Memory B cell (primary cell): Measurements from ENCODE around the gene GPR156.
"Not testable (repeated sequence)": the region's sequence is repeated elsewhere in the genome, so short reads cannot be mapped to it uniquely, and the experiment has no call there.

Experiments used
- ATAC-seq: fragments of 150-1000 bp; cut with Tn5 transposase; 2 replicates; pipeline ENCODE4 v1.10.0; 2021; ENCODE audit warnings: low read depth, mild to moderate bottlenecking, moderate library complexity
- DNase-seq, 2 donors: peaks; one replicate each; pipeline ENCODE4 v3.0.0; 2022; ENCODE audit warnings: low spot score in 2 of 2
- H3K27ac Mint-ChIP-seq: one replicate; pipeline ENCODE4 v1.8.0; 2022; ENCODE audit warnings: mild to moderate bottlenecking, moderate library complexity, mixed read lengths
- H3K27me3 Mint-ChIP-seq: one replicate; pipeline ENCODE4 v1.8.0; 2022; ENCODE audit warnings: mixed read lengths
- H3K36me3 Mint-ChIP-seq: one replicate; pipeline ENCODE4 v1.8.0; 2022; ENCODE audit warnings: mild to moderate bottlenecking, mixed read lengths
- H3K4me1 Mint-ChIP-seq: one replicate; pipeline ENCODE4 v1.8.0; 2022; ENCODE audit warnings: mixed read lengths
- H3K4me3 Mint-ChIP-seq: one replicate; pipeline ENCODE4 v1.8.0; 2022; ENCODE audit warnings: mild to moderate bottlenecking, moderate library complexity, mixed read lengths
- H3K9me3 Mint-ChIP-seq: one replicate; pipeline ENCODE4 v1.8.0; 2022; ENCODE audit warnings: mixed read lengths

The GPR156 gene

DNA sequence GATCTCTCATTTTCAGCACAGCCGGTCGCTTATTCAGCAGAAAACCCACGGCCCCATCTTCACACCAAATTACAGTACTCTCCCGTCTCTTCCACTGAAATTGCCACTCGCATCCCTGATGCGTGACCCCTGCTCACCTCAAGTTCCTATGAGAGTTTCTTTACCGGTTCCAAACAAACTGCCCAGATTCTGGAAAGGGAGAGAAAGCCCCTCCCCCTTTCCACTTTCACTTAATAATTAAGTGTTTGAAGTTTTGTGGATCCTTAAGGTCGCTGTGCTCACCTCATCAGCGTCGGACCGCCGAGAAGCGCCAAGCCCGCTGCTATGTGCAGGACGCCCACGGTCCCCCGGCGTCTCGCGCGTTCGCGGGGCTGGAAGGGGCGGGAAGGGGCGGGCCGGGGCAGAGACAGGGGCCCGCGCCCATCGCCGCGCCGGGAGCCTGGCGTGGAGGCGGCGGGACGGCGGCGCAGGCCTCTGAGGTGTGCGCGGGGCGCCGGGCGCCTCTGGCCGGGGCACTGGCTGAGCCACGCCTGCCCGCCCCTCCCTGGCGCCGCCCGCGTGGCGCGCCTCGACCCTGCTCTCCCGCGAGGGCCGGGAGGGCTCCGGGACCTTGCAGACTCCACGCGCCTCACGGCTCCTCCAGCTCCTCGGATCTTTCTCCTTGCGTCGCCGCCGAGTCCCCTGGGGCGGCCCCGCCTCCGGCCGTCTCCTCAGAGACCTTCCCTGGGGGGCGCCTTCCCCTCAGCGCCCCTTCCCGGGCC, at the start of gene GPR156:
Gene GPR156, minus strand, starts transcription at position 476 of the 761 bp plus-strand sequence. CDS start 41,124 bp downstream, outside the sequence.
- H3K9me3 Mint-ChIP-seq: no peaks in the 10 kb centered on the region
- H3K4me3 Mint-ChIP-seq: peak within 1 kb of the TSS; percentile 15
- DNase-seq (no peak), ATAC-seq (no peak)
- no peak within 1 kb of the TSS for H3K27ac Mint-ChIP-seq
- H3K4me1 Mint-ChIP-seq: peaks cover 2% of the 10 kb centered on the region
- peaks cover 28% of the 10 kb centered on the region for H3K27me3 Mint-ChIP-seq
- no peaks in the 10 kb centered on the region for H3K36me3 Mint-ChIP-seq

DNA sequence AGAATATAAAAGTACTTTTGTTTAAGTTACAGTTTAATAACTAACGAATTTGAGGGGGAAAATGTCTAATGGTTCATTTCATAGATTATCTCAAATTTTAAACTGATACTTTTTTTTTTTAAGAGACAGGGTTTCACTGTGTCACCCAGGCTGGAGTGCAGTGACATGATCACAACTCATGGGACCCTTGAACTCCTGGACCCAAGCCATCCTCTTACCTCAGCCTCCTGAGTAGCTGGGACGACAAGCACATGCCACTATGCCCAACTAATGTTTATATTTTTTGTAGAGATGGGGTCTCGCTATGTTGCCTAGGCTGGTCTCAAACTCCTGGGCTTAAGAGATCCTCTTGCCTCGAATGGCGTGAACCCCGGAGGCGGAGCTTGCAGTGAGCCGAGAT, 47.6 kb upstream of the GPR156 start:
- Mint-ChIP-seq H3K36me3 (peaks cover 20% of the 10 kb centered on the region), H3K27ac (no peak overlapping the region), H3K9me3 (no peaks in the 10 kb centered on the region), H3K27me3 (no peaks in the 10 kb centered on the region), H3K4me3 (no peak overlapping the region), H3K4me1 (peaks cover 5% of the 10 kb centered on the region)
- no peak for ATAC-seq
- DNase-seq: no peak

DNA sequence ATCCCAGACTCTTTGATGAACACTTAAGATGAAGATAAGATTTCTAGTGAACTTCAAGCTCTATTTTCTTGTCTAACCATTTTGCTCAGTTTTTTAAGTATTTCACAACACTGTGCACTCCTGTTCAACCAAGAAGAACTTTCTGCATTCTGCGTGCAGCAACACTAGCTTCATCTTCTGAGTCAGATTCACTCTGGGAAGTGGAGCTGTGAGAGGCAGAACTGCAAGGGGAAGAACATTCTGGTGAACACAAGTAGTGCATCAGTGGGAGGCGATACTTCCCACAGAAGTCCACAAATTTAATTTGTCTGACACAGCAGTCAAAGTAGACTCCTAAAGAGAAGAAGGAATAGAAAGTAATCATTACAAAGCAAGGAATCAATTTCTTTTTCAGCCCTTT, 46.1 kb upstream of the GPR156 start:
- H3K36me3 Mint-ChIP-seq: peaks cover 18% of the 10 kb centered on the region

DNA sequence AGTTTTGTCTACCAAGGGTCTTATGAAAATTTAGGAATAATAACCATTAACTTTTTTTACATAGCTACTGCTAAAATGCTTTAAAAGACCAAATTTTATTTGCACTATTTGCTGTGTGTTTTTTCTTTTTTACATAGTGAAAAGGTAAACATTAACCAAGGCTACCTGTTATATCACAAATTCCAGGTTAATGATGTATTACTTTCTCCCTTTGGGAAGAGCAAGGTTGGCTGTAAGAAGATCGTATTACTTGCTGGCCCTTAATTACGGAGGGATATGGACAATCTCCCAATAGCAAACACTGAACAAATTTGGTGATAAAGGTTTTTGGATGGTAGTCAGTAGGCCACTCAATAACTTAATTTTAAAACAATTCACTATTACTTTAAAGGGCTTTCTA, 41.8 kb upstream of the GPR156 start:
- Mint-ChIP-seq H3K27me3 (no peaks in the 10 kb centered on the region), H3K36me3 (peaks cover 19% of the 10 kb centered on the region), H3K9me3 (peaks cover 1% of the 10 kb centered on the region), H3K27ac (no peak overlapping the region), H3K4me1 (peaks cover 2% of the 10 kb centered on the region), H3K4me3 (no peak overlapping the region)
- DNase-seq: no peak
- ATAC-seq: no peak

More for the DNA sequence above, 46.1 kb upstream of the GPR156 start:
- Mint-ChIP-seq H3K27me3 (no peaks in the 10 kb centered on the region), H3K9me3 (no peaks in the 10 kb centered on the region), H3K4me1 (peaks cover 2% of the 10 kb centered on the region), H3K27ac (no peak overlapping the region), H3K4me3 (no peak overlapping the region)
- ATAC-seq (no peak), DNase-seq (no peak)

DNA sequence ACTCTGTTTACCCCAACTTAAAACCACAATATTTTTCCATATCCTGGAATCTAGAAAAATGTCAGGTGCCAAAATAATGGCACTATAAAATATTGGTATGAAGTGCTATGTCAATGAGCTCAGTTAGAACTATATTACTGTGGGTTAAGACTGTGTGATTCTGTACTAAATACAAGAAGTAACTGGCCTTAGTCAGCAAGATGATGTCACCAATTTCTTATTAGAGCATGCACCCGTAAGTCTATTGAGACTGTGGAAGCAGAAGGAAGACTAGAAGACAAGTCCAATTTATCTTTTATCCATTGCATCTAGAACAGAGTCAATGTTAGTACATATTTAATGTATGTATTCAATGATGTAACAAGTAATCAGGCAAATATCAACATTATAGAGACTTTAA, 39.2 kb upstream of the GPR156 start:
- DNase-seq (no peak), ATAC-seq (no peak)
- Mint-ChIP-seq H3K9me3 (peaks cover 3% of the 10 kb centered on the region), H3K27ac (no peak overlapping the region), H3K4me1 (peaks cover 2% of the 10 kb centered on the region), H3K27me3 (no peaks in the 10 kb centered on the region), H3K36me3 (peaks cover 18% of the 10 kb centered on the region), H3K4me3 (no peak overlapping the region)

DNA sequence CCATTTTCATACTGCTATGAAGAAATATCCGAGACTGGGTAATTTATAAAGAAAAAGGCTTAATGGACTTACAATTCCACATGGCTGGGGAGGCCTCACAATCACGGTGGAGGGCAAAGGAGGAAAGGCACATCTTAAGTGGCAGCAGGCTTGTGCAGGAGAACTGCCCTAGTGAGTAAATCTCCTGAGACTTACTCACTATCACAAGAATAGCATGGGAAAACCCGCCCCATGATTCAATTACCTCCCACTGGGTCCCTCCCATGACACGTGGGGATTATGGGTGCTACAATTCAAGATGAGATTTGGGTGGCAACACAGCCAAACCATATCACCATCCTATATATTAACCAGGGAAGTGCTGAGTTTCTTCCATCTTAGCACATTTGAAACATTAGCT, 38.7 kb upstream of the GPR156 start:
- not testable (repeated sequence) for H3K9me3 Mint-ChIP-seq, H3K4me1 Mint-ChIP-seq, H3K27me3 Mint-ChIP-seq, DNase-seq, H3K4me3 Mint-ChIP-seq, ATAC-seq, H3K27ac Mint-ChIP-seq
- H3K36me3 Mint-ChIP-seq: peaks cover 20% of the 10 kb centered on the region

DNA sequence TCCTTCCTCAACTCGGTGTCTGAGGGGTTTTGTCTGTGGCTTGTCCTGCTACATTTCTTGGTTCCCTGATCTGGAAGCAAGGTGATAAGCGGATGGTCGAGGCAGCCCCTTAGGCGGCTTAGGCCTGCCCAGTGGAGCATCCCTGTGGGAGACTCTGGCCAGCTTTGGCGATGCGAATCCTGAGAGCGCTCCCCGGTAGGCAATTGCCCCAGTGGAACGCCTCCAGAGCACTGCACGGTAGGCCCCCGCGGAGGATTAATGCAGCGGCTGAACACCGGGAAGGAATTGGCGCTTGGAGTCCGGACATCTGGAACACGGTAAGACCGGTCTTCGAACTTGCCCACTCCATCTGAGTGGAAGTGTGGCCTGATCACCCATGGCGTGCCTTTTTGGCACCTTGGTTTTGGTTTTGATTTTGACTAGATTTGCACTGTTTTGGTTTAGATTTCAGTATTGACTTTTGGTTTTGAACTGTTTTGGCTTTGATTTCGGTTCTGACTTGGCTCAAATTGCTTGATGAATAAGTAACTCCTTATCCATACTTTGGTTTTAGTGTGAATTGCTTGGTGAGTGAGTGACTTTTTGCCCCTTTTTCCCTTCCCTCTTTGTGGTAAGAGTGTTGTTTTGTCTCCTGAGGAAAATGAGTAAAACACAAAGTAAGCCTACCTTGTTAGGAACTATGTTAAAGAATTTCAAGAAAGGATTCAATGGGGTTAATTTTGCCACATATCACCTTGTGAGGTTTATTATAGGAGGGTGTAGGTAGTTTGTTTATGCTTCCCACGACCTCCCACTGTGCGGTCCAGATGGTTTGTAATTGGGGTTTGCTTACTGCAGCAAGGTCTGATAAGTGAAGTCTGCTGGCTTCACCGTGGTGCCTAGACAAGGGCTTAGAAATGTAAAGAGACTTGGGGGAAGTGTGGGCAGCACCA, 27.1 kb upstream of the GPR156 start:
- Mint-ChIP-seq H3K9me3 (peaks cover 10% of the 10 kb centered on the region), H3K27me3 (no peaks in the 10 kb centered on the region), H3K4me1 (no peaks in the 10 kb centered on the region), H3K4me3 (no peak overlapping the region), H3K36me3 (peaks cover 22% of the 10 kb centered on the region), H3K27ac (no peak overlapping the region)
- DNase-seq (no peak), ATAC-seq (no peak)

DNA sequence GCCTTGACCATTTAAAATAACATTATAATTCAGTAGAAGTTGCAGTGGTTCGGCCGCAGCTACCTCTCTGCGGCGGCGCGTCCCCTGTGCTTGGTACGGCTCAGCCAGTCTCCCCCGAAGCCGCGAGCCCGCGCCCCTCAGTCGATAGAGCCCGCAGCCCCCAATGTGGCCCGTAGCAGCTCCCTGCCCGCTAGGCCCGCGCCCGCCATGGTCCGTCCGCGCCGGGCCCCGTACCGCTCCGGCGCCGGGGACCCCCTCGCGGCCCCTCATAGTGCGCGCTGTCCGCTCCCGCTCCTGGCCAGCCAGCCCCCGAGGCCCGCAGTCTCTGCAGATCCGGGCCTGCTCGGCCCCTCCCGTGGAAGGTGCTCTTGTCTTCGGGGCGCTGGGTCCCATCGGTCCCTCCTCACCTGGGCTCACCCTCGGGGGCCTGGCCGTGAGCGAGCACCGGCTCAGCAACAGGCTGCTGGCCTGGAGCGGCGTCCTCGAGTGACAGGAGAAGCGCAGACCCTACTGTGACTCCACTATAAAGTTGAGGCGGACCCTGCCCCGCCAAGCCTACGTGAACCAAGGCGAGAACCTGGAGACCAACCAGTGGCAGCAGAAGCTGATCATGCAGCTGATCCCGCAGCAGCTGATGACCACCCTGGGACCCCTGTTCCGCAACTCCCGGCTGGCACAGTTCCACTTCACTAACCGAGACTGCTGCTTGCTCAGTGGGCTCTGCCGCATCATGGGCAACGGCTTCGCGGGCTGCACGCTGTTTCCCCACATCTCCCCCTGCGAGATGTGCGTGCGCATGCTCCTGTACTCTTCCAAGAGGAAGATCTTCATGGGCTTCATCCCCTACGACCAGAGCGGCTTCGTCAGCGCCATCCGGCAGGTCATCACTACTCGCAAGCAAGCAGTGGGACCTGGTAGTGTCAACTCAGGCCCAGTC, 21.8 kb upstream of the GPR156 start:
- Mint-ChIP-seq H3K4me1 (no peaks in the 10 kb centered on the region), H3K36me3 (no peaks in the 10 kb centered on the region), H3K27ac (no peak overlapping the region), H3K27me3 (no peaks in the 10 kb centered on the region), H3K4me3 (no peak overlapping the region), H3K9me3 (no peaks in the 10 kb centered on the region)
- ATAC-seq (no peak), DNase-seq (no peak)

DNA sequence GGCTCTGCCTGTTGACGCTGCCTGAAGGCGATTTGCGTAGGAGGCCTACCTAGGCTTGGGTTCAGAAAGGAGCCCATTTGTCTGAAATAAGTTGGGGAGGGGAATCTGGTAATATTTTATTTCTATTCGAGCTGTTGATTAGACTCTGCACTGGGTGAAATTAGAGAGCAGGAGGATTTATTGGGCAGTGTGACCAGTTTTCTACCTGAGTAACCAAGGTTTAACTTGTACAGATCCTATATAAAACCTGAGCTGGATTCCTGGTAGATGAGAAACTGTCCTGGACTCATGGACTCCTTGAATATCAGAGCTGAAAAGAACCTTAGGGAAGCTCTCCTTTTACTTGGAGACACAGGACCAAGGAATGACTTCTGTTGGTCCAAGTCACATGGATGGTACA, 19.6 kb upstream of the GPR156 start:
- no peak for DNase-seq
- ATAC-seq: no peak

DNA sequence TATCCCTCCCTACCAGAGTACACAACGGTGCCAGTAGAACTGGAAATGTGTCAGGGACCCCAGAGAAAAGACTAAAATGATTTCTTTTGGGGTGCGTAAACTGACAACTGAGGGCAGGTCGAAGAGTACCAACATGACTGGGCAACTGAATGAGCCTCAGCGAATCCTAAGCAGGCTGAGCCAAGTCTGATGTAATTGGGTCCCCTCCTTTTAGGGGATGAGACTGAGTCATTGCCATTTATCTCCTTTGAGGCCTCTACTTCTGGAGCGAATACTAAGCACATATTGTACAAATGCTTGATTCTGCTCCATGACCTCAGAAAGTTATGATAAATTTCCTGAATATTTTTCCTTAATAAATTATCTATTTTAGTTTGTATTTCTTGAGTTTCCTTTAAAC, 17.3 kb upstream of the GPR156 start:
- ATAC-seq (no peak), DNase-seq (no peak)
- Mint-ChIP-seq H3K36me3 (no peaks in the 10 kb centered on the region), H3K9me3 (no peaks in the 10 kb centered on the region), H3K27ac (no peak overlapping the region), H3K4me3 (no peak overlapping the region), H3K27me3 (no peaks in the 10 kb centered on the region), H3K4me1 (no peaks in the 10 kb centered on the region)

More for the DNA sequence above, 19.6 kb upstream of the GPR156 start:
- Mint-ChIP-seq H3K27me3 (no peaks in the 10 kb centered on the region), H3K27ac (no peak overlapping the region), H3K4me1 (no peaks in the 10 kb centered on the region), H3K36me3 (no peaks in the 10 kb centered on the region), H3K4me3 (no peak overlapping the region), H3K9me3 (no peaks in the 10 kb centered on the region)

DNA sequence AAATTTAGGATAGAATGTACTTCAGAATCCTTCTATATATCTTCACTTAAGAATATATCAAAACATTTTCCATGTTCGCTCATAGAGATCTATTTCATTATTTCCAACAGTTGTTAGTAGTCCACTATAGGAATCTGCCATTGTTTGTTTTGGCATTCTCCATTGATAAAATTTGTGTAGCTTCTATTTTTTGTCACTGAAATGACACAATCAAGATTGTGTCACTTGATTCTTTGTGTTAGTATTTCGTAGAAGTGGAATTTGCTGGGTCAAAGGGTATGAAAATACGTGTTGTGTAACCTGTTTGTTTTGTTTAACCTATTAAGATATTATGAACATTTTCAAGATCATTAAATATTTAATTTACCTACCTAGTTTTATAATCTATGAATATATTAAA, 15.9 kb upstream of the GPR156 start:
- no peaks in the 10 kb centered on the region for H3K27me3 Mint-ChIP-seq
- no peaks in the 10 kb centered on the region for H3K36me3 Mint-ChIP-seq
- no peaks in the 10 kb centered on the region for H3K4me1 Mint-ChIP-seq
- DNase-seq (no peak), ATAC-seq (no peak)
- no peaks in the 10 kb centered on the region for H3K9me3 Mint-ChIP-seq
- H3K4me3 Mint-ChIP-seq: no peak overlapping the region
- H3K27ac Mint-ChIP-seq: no peak overlapping the region

DNA sequence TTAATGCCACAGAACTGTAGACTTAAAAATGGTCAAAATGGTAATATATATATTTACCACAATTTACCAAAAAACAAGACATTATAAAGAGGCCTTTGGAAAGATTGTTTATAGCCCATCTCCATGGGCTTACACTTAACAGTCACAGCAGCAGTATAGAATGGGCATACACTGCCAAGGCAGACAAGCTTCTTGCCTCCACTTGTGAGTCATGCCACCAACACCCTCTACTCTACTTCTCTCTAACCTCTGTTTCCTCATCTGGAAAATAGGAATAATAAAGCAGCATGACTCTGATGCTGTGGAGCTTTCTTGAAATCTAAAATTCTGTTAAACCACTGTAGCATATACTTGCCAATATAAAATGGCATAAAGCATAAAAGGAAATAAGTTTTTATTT, 14.4 kb upstream of the GPR156 start:
- Mint-ChIP-seq H3K4me1 (no peaks in the 10 kb centered on the region), H3K4me3 (no peak overlapping the region), H3K9me3 (no peaks in the 10 kb centered on the region), H3K27me3 (no peaks in the 10 kb centered on the region), H3K36me3 (no peaks in the 10 kb centered on the region), H3K27ac (no peak overlapping the region)
- DNase-seq (no peak), ATAC-seq (no peak)

DNA sequence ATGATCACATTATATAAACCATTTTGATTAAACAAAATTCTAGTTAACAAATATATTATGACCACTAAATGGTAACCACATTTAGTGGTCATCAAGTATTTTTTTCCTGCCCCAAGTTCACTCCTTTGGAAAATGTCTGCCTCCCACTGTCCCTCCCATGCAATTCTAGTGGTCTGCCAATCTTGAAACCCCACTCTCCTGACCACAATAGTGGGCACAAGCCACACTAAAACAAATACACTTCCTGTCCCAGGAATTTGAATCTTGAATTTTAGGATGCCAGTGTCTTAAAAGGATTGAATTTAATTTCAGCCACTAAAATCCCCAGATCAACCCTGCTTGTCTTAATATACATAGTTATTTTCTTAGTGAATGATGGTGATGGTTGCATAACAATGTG, 14.0 kb upstream of the GPR156 start:
- no peak overlapping the region for H3K27ac Mint-ChIP-seq
- no peaks in the 10 kb centered on the region for H3K4me1 Mint-ChIP-seq
- H3K36me3 Mint-ChIP-seq: peaks cover 2% of the 10 kb centered on the region
- no peak for ATAC-seq
- no peak overlapping the region for H3K4me3 Mint-ChIP-seq
- no peak for DNase-seq
- peaks cover 2% of the 10 kb centered on the region for H3K9me3 Mint-ChIP-seq
- H3K27me3 Mint-ChIP-seq: no peaks in the 10 kb centered on the region

DNA sequence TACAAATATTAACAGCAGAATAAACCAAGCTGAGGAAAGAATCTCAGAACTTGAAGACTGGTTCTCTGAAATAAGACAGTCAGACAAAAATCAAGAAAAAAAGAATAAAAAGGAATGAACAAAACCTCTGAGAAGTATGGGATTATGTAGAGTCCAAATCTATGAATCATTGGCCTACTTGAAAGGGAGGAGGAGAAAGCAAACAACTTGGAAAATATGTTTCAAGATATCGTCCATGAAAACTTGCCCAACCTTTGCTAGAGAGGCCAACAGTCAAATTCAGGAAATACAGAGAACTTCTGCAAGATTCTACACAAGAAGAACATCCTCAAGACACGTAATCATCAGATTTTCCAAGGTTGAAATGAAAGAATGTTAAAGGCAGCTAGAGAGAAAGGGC, 6.5 kb upstream of the GPR156 start:
- not testable (repeated sequence) for H3K27me3 Mint-ChIP-seq, H3K9me3 Mint-ChIP-seq

More for the DNA sequence above, 6.5 kb upstream of the GPR156 start:
- H3K36me3 Mint-ChIP-seq, H3K4me1 Mint-ChIP-seq, H3K27ac Mint-ChIP-seq, H3K4me3 Mint-ChIP-seq, DNase-seq, ATAC-seq: not testable (repeated sequence)
